Chondrocyte (in vitro differentiated cells): ENCODE results near the gene NSD1. TPM values are rescaled to one million over a fixed set of nuclear protein-coding genes. Genes with fewer than 3 reads are reported as not detected.
"Not testable (repeated sequence)": the region's sequence is repeated elsewhere in the genome, so short reads cannot be mapped to it uniquely, and the experiment has no call there.

Experiments used
- DNase-seq: peaks from one replicate; pipeline ENCODE4 v3.0.0; 2021; ENCODE audit warnings: mixed read lengths, low spot score
- H3K27ac Mint-ChIP-seq: one replicate; pipeline ENCODE4 v1.8.0; 2021; ENCODE audit warnings: mild to moderate bottlenecking, moderate library complexity, mixed read lengths; ENCODE audit not compliant: unreplicated experiment
- H3K27me3 Mint-ChIP-seq: 2 replicates; pipeline ENCODE4 v1.8.0; 2021; ENCODE audit warnings: low read depth, mixed read lengths
- H3K36me3 Mint-ChIP-seq: 2 replicates; pipeline ENCODE4 v1.8.0; 2021; ENCODE audit warnings: low read depth, mixed read lengths
- H3K4me1 Mint-ChIP-seq: 2 replicates; pipeline ENCODE4 v1.8.0; 2021; ENCODE audit warnings: low read depth, mild to moderate bottlenecking, mixed read lengths
- H3K4me3 Mint-ChIP-seq: one replicate; pipeline ENCODE4 v1.8.0; 2021; ENCODE audit warnings: mild to moderate bottlenecking, moderate library complexity, mixed read lengths; ENCODE audit not compliant: unreplicated experiment
- H3K9me3 Mint-ChIP-seq: 2 replicates; pipeline ENCODE4 v1.8.0; 2021; ENCODE audit warnings: low read depth, mixed read lengths
- CTCF ChIP-seq: fragments of 200-600 bp; sonication (generic); IDR thresholded peaks from 2 replicates; pipeline ENCODE4 v1.5.0; 2021; ENCODE audit warnings: antibody characterized with exemption, mild to moderate bottlenecking, moderate library complexity
- total RNA-seq: library from RNA; stranded (reverse); gene quantifications from 3 replicates; pipeline ENCODE4 v1.2.1, GENCODE V29; 2021

The NSD1 gene
- total RNA-seq, 1 donor from 2014 or later, result 67.3 TPM

GRCh38 chr5:177142098-177142611, 8.6 kb downstream of the NSD1 start:
- H3K4me3 Mint-ChIP-seq, result no peak overlapping the region
- peaks cover 21% of the 10 kb centered on the region for H3K36me3 Mint-ChIP-seq

GRCh38 chr5:177142778-177143177, 9.2 kb downstream of the NSD1 start:
- no peak for TF ChIP-seq CTCF
- Mint-ChIP-seq H3K27ac (no peak overlapping the region), H3K4me1 (peaks cover 34% of the 10 kb centered on the region), H3K9me3 (no peaks in the 10 kb centered on the region), H3K27me3 (no peaks in the 10 kb centered on the region), H3K4me3 (no peak overlapping the region), H3K36me3 (peaks cover 22% of the 10 kb centered on the region)
- no peak for DNase-seq

More at GRCh38 chr5:177142098-177142611, 8.6 kb downstream of the NSD1 start:
- Mint-ChIP-seq H3K4me1 (peaks cover 34% of the 10 kb centered on the region), H3K27ac (peak overlapping the region; percentile 80), H3K27me3 (no peaks in the 10 kb centered on the region), H3K9me3 (no peaks in the 10 kb centered on the region)
- no peak for DNase-seq
- TF ChIP-seq CTCF, result no peak

- no peak for TF ChIP-seq CTCF
- peaks cover 16% of the 10 kb centered on the region for H3K4me1 Mint-ChIP-seq
- no peaks in the 10 kb centered on the region for H3K9me3 Mint-ChIP-seq
- H3K27ac Mint-ChIP-seq, result peak overlapping the region; percentile 75
- H3K4me3 Mint-ChIP-seq, result no peak overlapping the region
- H3K36me3 Mint-ChIP-seq, result peaks cover 12% of the 10 kb centered on the region
- H3K27me3 Mint-ChIP-seq, result no peaks in the 10 kb centered on the region
- DNase-seq, result no peak
Observed at GRCh38 chr5:177146891-177147638, 13.5 kb downstream of the NSD1 start.

GRCh38 chr5:177150061-177150460, 16.5 kb downstream of the NSD1 start:
- not testable (repeated sequence) for H3K9me3 Mint-ChIP-seq, H3K4me1 Mint-ChIP-seq, H3K27me3 Mint-ChIP-seq, H3K27ac Mint-ChIP-seq, H3K4me3 Mint-ChIP-seq, H3K36me3 Mint-ChIP-seq
- peak; percentile 44 for DNase-seq

- H3K36me3 Mint-ChIP-seq, result peaks cover 2% of the 10 kb centered on the region
- peak overlapping the region; percentile 51 for H3K27ac Mint-ChIP-seq
- DNase-seq, result no peak
- H3K4me1 Mint-ChIP-seq, result peaks cover 8% of the 10 kb centered on the region
- no peak for TF ChIP-seq CTCF
- no peaks in the 10 kb centered on the region for H3K27me3 Mint-ChIP-seq
- H3K4me3 Mint-ChIP-seq, result no peak overlapping the region
- H3K9me3 Mint-ChIP-seq, result no peaks in the 10 kb centered on the region
Observed at GRCh38 chr5:177154003-177154643, 20.6 kb downstream of the NSD1 start.
